NCI-H1417 treated with DMSO at 0.1 percent for 48 hours (cell line): ENCODE data around the gene DPT.

Source experiments
- DNase-seq: peaks from one replicate; lab custom pipeline; 2025; lab: John Stamatoyannopoulos, UW

Gene DPT

DNA sequence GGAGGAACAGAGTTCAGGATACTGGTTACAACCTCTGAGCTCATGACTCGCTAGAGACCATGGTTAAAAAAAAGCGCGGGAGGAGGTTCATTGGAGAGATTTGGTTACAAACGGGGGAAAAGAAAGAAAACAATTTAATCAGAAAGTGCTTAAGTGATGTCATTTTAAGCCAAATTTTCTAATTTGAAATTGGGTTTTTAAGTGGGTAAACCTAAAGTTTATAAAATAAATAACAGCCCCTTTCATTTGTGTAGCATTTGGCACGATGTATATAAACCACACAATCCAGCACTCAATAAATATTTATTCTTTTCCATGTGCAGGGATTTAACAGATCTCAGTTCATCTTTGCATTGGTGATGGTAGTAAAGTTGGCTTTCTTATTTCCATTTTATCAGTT lies 7.0 kb upstream of the DPT start:
- DNase-seq: no peak

DNA sequence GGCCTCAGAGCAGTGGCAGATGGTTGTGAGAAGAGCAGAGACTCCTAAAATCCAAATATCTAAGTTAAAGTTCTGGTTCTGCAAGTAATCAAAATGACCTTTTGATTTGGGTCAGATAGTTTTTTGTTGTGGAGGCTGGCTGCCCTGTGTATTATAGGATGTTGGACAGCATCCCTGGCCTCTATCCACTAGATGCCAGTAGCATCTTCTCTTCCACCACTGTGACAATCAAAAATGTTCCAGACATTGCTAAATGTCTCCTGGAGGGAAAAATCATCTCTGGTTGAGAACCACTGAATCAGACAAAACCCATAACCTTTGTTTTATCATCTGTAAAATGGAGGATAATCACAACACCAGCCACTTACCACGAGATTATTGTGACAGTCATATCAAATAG lies 5.9 kb upstream of the DPT start:
- no peak for DNase-seq

DNA sequence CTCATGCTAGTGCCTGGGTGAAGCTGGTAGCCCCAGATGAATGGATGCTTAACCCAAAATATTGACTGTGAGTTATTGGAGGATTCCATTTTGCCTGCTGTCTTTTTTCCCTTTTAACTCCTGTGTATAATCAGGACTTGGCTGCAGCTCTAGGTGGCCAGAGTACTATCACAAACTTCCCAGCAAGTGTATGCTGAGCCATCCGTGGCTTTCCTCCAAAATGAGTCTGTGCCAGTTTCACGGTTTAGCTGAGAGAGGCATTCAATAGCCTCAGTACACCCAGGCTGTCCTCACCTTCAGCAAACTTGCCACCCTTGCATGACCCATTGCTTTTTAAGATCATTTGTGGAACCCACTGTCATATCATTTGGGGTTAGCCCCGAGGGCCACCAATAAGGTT lies 5.3 kb upstream of the DPT start:
- no peak for DNase-seq

DNA sequence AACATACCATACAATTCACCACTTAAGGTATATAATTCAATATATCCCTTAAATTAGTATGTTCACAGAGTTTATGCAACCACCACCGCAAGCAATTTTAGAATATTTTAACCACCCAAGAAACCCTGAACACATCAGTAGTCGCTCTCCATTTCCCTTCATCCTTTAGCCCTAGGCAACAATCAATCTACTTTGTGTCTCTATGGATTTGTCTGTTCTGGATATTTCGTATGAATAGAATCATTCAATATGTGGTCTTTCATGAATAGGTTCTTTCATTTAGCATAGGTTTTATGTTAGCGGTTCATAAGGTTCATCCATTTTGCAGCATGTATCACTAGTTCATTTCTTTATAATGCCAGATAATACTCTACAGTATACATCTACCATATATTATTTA lies 4.2 kb upstream of the DPT start:
- no peak for DNase-seq

DNA sequence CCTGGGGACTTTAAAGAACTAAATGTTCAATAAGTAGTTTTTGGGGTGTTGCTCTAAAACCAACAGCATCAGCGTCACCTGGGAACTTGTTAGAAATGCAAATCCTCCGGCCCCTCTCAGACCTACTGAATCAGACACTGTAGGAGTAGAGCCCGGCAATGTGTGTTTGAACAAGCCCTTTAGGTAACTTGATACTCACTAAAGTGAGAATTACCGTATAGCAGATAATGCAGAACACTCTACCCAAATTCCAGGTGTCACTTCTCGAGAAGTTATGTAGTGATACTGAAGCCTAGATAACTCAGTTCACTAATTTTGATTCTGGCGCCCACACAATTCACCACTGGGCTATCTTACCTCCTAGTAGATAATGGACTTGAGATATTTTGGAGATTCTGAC lies 3.7 kb upstream of the DPT start:
- DNase-seq: no peak

DNA sequence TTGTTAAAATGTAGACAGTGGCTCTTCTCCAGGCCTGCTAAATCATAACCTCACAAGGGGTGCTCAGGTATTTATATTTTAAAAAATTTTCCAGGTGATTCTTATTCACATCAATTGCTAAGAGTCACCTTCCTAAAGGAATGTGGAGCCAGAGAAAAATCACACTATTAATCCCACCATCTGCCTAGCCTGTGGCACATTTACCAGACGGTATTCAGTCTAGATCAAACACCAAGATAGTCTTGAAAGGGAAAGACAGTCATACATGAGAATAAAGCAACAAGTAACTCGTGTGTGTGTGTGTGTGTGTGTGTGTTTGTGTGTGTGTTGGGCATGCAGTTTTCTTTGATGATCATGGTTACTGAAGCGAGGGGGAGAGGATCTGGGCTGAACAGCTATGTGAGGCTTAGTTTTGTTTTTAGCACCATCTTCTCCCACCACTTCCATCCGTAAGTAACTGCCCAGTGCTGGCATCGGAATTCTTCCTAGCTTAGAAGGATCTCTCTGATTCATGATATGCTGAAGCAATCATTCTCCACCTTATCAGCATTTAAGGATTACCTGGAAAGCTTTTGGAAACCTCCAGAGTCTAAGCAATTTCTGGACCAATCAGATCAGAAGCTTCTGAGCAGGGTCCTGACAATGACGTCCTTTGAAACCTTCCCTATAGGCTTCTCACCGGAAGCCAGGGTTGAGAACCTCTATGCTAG lies 2.4 kb upstream of the DPT start:
- no peak for DNase-seq

DNA sequence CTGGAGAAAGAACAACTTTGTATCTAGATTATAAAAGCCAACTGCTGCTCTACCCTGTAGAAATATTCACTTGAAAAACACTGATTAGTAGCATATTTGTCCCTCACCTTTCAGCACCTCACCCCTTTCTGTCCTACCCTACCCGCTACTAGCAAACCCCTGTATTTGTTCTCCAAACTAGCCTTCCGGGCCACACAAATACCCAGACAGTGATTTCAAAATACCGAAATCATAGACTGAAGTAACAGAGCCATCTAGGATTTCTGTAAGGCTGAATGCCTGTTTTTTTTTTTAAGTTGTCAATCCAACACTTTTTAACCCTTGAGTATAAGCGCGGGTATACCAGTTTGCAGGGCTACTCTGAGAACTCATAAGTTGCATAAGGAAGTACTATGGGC lies 398 bp upstream of the DPT start:
- no peak for DNase-seq

DNA sequence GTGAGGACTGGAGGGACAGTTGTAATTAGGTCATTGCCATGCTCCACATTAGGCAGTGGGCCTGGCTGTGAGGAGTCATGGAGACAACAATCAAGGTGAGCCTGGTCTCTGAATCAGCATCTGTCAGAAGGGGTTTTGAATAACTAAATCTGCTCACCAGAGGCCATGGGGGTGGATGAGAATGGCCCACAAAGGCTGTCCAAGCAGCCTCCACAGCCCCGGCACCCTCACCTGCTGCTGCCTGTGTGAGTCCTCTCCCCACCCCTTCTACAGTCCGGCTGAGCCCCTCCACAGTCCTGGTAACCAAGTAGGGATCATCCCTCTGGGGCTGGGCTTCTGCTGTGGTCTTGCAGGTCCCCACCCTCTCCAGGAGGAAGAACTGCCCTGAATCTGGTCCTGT lies 2.3 kb downstream of the DPT start:
- DNase-seq: no peak

DNA sequence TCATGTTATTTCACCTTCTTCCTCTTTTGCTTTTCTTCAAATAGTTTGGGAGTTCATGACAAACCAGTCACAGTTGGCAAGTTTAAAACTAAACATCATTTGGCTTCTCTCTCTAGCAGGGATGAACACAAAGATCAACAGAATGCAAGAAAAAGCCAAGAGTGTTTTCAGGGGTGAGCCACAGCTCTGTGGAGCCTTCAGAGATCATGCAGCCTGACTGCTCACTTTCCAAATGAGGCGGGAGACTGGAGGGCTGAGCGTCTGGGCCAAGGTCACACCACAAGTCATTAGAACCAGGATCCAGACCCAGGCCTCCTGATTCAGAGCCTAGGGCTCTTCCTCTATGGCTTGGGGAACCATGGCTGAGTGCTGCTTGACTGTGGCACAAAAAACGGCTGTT lies 2.7 kb downstream of the DPT start:
- no peak for DNase-seq

DNA sequence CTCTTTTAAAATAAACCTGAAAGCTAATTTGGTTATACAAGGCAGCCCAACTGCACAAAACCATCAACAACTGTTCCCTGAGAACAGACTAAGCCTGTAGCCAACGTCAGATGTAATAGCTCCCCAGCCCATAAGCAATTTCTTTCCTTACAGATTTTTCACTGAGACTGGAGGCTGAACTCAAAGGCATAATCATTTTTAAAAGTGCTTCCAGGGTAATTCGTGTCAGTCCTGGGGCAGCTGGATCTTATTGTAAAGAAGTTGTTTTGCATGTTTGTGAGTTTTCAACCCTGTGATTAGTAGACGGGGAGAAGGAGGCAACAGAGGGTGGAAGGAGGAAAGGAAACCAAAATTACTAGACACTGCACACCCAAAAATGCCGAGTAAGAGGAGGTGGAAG lies 3.2 kb downstream of the DPT start:
- DNase-seq: no peak

DNA sequence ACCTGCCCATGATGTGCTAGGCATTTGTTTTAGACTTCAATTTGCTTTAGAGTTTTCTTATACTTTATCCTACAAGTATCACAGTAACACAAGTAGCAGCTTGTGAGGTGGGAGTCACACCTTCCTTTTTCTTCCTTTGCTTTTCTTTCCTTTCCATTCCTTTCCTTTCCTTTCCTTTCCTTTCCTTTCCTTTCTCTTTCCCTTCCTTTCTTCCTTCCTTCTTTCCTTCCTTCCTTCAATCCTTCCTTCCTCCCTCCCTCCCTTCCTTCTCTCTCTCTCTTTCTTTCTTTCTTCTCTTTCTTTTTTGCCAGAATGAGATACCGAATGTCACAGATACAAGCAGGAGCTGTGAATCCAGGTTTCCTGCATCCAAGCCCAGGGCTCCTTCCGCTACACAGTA lies 3.9 kb downstream of the DPT start:
- DNase-seq: no peak

DNA sequence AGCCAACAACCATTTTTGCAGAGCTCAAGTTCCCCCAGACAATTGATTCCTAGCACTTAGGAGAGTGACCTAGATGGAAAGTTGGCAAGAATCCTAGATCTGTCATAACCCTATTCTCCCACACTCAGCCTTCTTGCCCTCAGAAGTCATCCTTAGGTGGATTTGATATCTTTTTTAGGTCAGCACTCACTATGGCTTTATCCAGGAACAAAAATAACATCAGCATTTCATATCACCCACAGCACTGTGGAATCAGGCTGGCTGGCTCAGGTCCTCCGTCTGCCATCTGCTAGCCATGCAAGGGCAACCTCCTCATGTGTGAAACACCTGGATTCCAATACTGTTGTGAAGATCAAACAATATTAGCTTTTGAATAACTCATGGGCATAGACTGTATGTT lies 6.0 kb downstream of the DPT start:
- no peak for DNase-seq

DNA sequence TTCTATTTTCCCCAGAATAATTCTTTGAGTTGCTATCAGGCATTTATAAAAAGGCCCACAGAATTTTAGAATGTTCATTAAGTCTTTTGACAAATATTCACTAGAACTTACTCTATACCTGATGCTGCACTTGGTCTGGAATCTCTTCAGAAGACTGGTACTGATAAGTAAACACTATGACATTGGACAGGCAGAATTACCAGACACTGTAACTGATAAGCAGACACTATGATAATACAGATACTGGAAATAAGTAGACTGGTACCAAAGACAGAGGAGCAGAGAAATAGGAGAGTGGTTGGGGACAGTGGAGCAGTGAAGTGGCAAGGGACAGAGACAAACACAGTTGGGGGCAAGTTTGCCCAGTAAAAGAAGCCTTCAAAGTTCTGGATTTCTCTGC lies 8.2 kb downstream of the DPT start:
- DNase-seq: no peak

DNA sequence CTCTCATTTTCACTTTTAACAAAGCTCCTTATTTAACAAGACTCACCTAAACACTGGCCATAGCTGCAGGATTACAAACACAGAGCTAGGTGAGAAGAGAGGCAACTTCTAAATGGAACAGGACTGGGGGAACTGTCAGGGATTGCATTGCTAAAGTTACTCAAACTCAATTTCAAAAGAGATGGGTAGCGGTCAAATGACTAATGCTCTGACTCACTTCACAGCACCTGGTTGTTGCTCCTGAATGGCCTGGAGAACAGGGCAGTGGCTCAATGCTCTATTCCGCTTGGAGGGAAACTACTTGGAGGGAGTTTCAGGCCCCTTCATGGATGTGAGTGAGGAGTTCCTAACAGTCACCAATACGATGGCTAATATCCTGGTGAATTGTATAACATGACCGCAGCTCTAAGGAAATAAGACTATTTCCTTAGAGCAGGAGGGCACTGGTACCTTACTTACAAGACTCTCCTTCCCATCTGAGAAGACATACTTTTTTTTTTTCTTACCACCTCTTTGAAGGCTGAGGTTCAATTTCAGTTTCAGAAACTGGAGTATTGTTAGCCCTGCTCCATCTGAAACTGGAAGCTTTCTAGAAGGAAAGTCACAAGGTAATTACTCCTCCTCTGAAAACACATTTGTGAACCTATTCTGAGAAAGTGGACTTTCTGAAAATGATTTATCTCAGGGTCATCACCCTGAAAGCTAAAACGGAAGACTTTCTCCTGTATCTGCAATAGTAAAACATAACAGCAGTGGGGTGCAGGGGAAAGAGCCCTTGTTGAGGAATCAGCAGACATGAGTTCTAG lies 9.5 kb downstream of the DPT start:
- DNase-seq: no peak

DNA sequence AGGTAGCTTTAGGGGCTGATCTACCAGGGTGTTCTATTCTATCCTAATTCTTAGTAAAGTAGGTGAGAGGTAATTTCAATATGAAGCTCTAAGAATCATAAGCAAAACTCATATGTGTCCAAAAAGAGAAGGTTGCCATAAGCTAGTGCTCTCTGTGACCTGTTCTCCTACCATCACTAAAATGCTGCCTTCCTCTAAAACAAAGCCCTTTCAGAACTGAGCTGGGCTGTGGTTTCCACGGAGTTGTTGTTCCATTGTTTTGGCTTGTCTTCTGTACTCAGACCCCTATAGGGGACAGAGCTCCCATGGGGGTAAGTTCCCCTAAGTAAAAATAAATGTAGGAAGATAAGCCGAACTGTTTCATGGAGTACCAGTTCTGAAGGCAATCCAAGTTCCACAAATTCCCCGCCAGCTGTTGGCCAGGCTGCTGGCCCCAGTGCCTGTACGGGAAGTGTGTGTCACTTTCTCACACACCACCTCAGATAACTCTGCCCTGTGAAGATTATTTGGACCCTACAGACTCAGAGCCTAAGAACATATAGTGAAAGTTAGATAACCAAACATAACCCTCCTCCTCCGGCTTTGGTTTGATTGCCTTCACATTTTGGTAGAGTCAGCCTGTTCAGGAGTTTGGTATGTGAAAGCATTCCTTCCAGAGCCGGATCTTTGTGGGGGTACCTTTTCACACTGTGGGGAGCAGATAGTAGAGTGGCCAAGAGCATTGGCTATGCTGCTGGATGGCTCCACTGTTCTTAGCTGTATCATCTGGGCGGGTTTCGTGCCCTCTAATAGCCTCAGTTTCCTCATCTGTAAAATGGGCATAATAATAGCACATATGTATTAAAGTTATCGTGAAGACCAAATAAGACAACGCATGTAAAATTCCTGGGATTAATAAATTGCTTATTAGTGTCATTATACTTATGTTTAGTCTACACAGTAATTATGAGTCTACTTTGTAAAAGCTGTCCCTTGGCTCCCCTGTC lies 10.8 kb downstream of the DPT start:
- DNase-seq: no peak

DNA sequence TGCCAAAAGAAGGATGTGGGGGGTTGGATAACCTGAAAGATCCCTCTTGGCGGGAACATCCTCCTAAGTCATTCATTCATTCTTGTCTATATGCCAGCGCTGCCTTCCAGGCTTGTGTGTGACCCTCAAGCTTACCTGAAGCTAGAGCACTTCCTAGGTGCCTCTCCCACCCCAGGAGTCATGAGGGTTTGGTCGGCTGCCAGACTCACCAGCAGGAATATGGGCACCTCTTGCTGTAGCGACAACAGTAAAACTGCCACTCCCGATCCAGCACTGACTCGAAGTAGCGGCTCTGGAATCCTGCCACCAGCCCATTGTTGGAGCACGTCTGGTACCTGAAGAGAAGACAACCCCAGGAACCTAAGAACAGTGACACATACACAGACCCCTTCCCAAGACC lies 15.0 kb downstream of the DPT start:
- DNase-seq: no peak

DNA sequence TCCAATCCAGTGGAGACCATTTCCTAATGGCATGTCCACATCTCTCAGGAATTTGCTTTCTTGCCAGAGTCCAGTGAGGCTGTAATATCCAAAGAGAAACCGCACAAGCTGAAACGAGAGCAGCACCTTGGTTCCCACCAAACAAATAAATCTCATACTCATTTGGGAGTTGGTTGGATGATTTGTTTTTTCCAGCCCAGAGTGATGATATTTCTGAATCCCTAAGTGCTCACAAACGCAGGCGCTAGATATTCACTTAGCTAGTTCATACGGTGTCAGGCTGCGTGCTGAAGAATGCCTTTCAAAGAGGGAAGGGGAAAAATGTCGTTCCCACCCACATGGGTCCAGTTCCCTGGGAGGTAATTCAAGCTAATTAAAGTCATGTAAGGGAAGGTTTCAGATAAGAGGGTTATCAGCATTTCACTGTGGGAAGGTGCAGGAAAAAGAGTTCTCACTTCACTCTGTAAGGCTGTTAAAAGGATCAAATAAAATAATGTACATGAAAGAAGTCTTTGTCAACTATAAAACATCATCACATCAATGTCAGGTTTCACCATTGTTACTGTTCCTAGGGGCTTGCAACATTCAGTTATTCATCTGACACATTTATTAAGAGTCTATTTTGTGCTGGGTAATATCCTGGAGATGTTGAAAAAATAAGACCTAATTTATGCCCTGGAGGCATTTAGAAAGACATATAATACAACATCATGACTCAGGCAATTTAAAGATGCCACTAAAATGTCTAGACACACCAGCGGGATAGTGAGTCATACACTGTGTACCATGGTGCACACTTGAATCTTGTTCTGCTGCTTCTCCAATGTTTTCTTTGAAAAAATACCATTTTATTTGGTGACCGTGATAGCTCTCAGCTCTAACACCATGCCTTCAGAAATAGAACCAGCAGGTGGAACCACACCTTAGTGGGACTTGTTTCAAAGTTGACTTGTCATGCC lies 19.3 kb downstream of the DPT start:
- DNase-seq: no peak

DNA sequence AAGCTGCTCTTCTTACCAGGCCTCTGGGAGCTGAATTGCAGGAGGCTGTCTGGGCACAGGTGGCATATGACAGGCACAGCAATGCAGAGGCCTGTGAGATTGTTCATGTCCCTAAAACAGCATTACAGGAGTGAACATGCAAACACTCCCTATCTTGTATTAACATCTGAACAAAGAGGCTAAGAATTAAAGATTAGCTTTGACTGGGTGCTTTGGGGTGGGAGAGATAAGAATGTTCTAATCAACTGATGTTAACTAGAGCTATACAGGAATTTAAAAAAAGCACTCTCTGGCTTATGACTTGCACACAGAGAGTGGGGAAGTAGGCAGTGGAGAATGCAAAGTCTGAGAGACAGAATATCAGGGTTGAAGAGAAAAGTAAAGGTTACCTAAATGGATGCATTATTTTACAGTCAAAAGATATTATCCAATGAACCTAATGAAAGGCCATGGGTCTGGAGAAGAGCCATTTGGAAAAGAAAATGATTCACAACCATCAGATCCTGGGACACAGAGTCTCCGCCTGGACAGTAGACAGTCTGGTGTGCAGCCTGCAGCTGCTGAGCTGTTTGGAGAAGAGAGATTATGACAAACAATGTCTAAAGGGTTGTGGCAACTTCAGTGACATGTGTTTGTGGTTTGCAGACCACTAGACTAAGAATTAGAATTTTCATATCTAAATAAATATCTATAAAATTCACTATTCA lies 20.2 kb downstream of the DPT start:
- DNase-seq: no peak

DNA sequence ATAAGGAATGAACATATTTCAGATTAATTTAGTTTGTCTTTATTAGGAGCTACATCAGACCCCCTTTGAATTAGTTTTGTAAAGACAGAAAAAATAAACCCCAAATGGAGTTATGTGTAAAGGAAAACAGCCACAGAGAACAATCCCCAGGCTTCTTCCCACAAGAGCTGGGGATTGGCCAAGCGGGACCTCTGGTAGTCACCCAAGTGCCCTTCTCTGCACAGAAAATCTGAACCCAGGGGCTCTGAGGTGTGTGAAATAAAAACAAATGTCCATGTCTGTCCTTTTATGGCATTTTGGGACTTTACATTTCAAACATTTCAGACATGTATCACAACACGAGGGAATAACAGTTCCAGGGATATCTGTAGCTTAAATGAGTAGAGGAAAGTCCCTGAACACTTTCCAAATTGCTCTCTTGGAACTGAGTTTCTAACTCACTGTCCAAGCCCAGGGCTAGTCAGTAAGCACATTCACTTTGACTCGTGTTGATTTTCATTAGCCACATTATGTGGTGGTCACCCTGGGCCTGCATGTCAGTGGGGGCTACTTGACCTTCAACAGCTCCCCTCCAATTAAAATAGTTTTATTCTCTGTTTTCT lies 22.5 kb downstream of the DPT start:
- DNase-seq: no peak

DNA sequence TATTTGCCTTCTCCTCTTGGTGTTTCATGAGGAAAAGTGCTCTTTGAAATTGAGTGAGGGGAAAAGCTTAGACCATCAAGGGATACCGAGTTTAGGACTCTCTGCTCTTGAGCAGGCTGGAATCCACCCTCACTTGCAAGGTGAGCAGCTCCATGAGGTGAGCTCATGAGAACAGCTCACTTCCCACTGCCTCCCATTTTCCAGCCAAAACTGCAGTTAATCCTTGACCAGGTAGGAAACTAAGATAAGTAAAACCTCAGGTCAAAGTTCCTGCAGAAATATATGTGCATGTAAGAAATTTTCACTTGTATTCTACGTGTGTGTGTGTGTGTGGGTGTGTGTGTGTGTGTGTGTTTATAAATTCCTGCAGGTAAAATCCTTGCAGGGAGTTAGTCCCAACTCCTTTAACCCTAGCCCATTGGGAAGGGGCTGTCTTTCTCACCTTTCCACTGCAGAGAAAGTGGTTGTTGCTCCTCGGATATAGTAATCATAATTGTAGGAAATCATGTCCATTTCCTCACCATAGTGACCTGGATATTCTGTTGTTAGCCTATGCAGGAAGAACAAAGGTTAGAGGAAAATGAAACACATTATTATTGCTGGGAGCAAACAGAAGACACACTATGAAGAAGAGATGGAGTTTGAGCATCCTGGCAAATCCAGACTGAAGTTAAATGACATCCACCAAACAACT lies 28.3 kb downstream of the DPT start:
- DNase-seq: no peak
